ENCODE measurements around the gene RBM7.

The RBM7 gene

DNA sequence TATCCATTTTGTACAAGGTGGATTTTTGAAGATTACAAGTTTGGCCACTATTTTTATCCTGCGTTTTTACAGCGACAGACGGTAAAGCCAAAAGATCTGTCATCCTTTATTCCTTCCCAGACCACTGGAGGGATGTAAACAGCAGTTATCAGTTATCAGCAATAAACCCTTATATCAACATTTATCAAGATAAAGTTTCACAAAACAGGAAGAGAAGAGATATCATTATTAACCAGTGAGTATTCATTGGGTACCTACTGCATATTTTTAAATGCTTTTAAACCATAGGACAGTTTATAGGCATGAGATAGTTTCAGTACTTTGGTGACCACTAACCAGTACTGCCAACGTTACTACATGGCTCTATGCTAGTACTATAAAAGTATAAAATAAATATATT is 32.9 kb downstream of the RBM7 start:
- no peaks in the 10 kb centered on the region for H3K9me3 ChIP-seq (ENCODE audit: control insufficient read depth, low read length)
- H3K4me2 ChIP-seq (ENCODE audit: low read length): no peak overlapping the region
- H2AFZ ChIP-seq: no peak overlapping the region
- no peaks in the 10 kb centered on the region for H3K79me2 ChIP-seq
- TF ChIP-seq, protein P1, sequence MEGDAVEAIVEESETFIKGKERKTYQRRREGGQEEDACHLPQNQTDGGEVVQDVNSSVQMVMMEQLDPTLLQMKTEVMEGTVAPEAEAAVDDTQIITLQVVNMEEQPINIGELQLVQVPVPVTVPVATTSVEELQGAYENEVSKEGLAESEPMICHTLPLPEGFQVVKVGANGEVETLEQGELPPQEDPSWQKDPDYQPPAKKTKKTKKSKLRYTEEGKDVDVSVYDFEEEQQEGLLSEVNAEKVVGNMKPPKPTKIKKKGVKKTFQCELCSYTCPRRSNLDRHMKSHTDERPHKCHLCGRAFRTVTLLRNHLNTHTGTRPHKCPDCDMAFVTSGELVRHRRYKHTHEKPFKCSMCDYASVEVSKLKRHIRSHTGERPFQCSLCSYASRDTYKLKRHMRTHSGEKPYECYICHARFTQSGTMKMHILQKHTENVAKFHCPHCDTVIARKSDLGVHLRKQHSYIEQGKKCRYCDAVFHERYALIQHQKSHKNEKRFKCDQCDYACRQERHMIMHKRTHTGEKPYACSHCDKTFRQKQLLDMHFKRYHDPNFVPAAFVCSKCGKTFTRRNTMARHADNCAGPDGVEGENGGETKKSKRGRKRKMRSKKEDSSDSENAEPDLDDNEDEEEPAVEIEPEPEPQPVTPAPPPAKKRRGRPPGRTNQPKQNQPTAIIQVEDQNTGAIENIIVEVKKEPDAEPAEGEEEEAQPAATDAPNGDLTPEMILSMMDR (IDR thresholded peaks at IDR 0.05): no peak
- no peak overlapping the region for H3K4me3 ChIP-seq (ENCODE audit: low read depth, low read length)
- peaks cover 5% of the 10 kb centered on the region for H3K4me1 ChIP-seq
- no peak overlapping the region for H3K9ac ChIP-seq
- no peaks in the 10 kb centered on the region for H3K36me3 ChIP-seq (ENCODE audit: control insufficient read depth, insufficient read depth, low read length)
- H3K27me3 ChIP-seq (ENCODE audit: control insufficient read depth, insufficient read depth, low read length): no peaks in the 10 kb centered on the region
- H3K27ac ChIP-seq: no peak overlapping the region

DNA sequence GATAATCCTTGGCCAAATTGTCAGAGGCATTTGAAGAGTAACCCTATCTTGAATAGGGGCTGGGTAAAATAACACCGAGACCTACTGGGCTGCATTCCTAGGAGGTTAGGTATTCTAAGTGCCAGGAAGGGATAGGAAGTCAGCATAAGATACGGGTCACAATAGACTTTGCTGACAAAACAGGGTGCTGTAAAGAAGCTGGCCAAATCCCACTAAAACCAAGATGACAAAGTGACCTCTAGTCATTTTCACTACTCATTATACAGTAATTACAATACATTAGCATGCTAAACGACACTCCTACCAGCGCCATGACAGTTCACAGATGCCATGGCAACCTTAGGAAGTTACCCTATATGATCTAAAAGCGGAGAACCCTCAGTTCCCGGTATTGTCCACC is 37.8 kb downstream of the RBM7 start:
- TF ChIP-seq, protein P1 (IDR thresholded peaks at IDR 0.05): no peak
- H3K79me2 ChIP-seq: no peaks in the 10 kb centered on the region
- no peaks in the 10 kb centered on the region for H3K36me3 ChIP-seq (ENCODE audit: control insufficient read depth, insufficient read depth, low read length)
- H3K9ac ChIP-seq: no peak overlapping the region
- peak overlapping the region; percentile 47 for H3K4me2 ChIP-seq (ENCODE audit: low read length)
- peaks cover 9% of the 10 kb centered on the region for H3K4me1 ChIP-seq
- H2AFZ ChIP-seq: peak overlapping the region; percentile 89
- H3K4me3 ChIP-seq (ENCODE audit: low read depth, low read length): peak overlapping the region; percentile 97
- H3K27ac ChIP-seq: peak overlapping the region; percentile 86
- no peaks in the 10 kb centered on the region for H3K27me3 ChIP-seq (ENCODE audit: control insufficient read depth, insufficient read depth, low read length)
- H3K9me3 ChIP-seq (ENCODE audit: control insufficient read depth, low read length): no peaks in the 10 kb centered on the region

DNA sequence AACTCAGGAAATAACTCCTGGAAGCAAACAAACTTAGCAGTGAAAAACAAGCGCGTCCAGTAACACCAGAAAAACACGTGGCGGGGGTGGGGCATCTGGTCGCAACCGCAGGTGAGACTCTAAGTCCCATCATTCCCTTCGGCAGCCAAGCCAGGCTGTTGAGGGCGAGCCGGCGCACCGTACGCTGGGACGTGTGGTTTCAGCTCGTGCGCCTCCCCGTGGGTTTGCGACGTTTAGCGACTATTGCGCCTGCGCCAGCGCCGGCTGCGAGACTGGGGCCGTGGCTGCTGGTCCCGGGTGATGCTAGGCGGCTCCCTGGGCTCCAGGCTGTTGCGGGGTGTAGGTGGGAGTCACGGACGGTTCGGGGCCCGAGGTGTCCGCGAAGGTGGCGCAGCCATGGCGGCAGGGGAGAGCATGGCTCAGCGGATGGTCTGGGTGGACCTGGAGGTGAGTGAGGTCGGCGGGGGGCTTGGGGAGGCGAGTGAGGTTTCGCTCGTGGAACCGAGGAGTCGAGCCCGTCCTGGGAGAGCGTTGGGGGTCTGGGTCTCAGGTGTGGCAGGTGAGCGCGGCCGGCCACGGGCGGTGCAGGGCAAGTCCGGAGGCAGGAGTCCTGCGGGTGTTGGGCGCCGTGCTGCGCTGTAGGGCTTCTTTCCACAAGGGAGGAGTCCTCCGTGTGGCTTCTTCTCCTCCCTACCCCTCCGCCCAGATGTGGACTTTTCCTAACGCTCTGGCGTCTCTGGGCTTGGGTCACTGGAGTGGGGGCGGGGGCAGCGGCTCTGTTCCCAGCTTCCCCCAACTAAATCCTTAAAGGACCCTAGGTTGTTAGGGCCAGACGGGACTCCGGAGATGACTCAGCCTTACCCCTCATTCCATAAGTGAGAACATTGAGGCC is 39.0 kb downstream of the RBM7 start, which contains the start of gene REXO2:
Gene REXO2, plus strand, starts transcription at position 239 of the 892 bp plus-strand sequence. Its CDS starts 62 bp downstream, at position 301.
- Histone ChIP-seq H3K27me3 (ENCODE audit: control insufficient read depth, insufficient read depth, low read length) (no peaks in the 10 kb centered on the region), H3K4me1 (peaks cover 9% of the 10 kb centered on the region), H3K9me3 (ENCODE audit: control insufficient read depth, low read length) (no peaks in the 10 kb centered on the region), H3K4me3 (ENCODE audit: low read depth, low read length) (peak within 1 kb of the TSS; percentile 97), H2AFZ (peak within 1 kb of the TSS; percentile 89), H3K4me2 (ENCODE audit: low read length) (peak within 1 kb of the TSS; percentile 83), H3K27ac (peak within 1 kb of the TSS; percentile 86), H3K36me3 (ENCODE audit: control insufficient read depth, insufficient read depth, low read length) (no peaks in the 10 kb centered on the region), H3K9ac (peak within 1 kb of the TSS; percentile 72), H3K79me2 (peaks cover 3% of the 10 kb centered on the region)
- TF ChIP-seq, protein P1 (IDR thresholded peaks at IDR 0.05): peak; percentile 50

DNA sequence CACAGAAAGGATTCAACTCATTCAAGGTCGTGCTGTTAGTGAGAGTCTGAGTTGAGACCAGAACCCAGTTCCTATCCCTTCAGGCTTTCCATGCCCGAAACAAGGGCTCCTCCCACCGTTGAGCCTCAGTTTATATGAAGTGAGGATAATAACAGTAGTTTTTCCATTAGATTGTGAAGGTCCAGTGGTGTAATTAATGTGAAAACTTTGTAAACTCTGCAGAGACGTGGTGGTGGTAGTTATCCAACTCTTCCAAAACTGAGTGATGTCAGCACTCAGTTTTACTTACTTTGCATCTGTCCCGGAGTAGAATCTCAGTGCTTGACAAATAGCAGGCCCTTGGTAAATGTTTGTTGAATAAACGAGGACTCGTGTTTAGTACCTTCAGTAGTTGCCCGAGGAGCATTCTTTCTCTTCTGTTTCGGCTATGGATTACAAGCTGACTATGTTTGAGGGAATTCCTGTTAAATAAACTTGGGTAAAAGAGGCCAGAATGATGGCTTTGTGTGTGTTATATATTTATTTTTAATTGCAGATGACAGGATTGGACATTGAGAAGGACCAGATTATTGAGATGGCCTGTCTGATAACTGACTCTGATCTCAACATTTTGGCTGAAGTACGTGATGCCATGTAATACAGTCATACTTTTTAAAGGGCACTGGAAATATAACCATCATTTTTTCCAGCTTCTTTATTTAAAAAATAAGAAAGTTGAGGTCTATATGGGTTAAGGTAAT is 39.8 kb downstream of the RBM7 start:
- peaks cover 3% of the 10 kb centered on the region for H3K79me2 ChIP-seq
- H3K36me3 ChIP-seq (ENCODE audit: control insufficient read depth, insufficient read depth, low read length): no peaks in the 10 kb centered on the region
- H2AFZ ChIP-seq: peak overlapping the region; percentile 89
- TF ChIP-seq, protein P1 (IDR thresholded peaks at IDR 0.05): no peak
- peak overlapping the region; percentile 97 for H3K4me3 ChIP-seq (ENCODE audit: low read depth, low read length)
- H3K27me3 ChIP-seq (ENCODE audit: control insufficient read depth, insufficient read depth, low read length): no peaks in the 10 kb centered on the region
- H3K4me1 ChIP-seq: peaks cover 9% of the 10 kb centered on the region
- no peak overlapping the region for H3K9ac ChIP-seq
- peak overlapping the region; percentile 86 for H3K27ac ChIP-seq
- H3K9me3 ChIP-seq (ENCODE audit: control insufficient read depth, low read length): no peaks in the 10 kb centered on the region
- H3K4me2 ChIP-seq (ENCODE audit: low read length): peak overlapping the region; percentile 83

Data from parathyroid adenoma (tissue), 2 donors.